ENCODE results near the gene TTC5. TPM values are rescaled to one million over a fixed set of nuclear protein-coding genes. Genes with fewer than 3 reads are reported as not detected.

Gene TTC5
- total RNA-seq, 1 donor from 2014 or later: 32.7 TPM

DNA sequence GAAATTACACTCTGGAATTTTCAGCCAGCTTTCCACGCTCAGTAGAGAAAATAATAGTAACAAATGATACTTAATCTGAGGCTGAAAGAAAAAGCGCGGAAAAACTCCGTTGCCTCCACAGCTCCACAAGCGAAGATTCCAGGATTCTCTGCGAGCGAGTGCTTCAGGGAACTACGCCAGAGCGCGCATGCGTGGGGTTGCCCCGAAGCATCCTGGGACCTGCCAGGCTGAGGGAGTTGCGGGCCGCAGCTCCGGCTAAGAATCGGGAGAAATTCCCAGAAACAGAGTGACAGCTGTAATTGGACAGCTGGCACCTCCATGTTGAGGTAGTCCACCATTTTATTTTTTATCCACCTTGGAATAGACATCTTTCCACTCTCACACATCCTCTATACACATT lies 12.0 kb upstream of the TTC5 start:
- no peaks in the 10 kb centered on the region for H3K9me3 Mint-ChIP-seq
- CTCF ChIA-PET: no interaction called here
- H3K27ac Mint-ChIP-seq: no peak overlapping the region
- no peaks in the 10 kb centered on the region for H3K4me1 Mint-ChIP-seq
- no peak overlapping the region for H3K4me3 Mint-ChIP-seq
- H3K36me3 Mint-ChIP-seq (ENCODE audit: low read depth): peaks cover 71% of the 10 kb centered on the region
- POLR2A ChIA-PET: no interaction called here
- intact Hi-C loops (cut with micrococcal nuclease): no loop called here
- TF ChIP-seq, protein P1, sequence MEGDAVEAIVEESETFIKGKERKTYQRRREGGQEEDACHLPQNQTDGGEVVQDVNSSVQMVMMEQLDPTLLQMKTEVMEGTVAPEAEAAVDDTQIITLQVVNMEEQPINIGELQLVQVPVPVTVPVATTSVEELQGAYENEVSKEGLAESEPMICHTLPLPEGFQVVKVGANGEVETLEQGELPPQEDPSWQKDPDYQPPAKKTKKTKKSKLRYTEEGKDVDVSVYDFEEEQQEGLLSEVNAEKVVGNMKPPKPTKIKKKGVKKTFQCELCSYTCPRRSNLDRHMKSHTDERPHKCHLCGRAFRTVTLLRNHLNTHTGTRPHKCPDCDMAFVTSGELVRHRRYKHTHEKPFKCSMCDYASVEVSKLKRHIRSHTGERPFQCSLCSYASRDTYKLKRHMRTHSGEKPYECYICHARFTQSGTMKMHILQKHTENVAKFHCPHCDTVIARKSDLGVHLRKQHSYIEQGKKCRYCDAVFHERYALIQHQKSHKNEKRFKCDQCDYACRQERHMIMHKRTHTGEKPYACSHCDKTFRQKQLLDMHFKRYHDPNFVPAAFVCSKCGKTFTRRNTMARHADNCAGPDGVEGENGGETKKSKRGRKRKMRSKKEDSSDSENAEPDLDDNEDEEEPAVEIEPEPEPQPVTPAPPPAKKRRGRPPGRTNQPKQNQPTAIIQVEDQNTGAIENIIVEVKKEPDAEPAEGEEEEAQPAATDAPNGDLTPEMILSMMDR (IDR thresholded peaks at IDR 0.05): no peak
- DNase-seq (no peak), ATAC-seq (ENCODE audit: low read depth) (no peak)
- H3K27me3 Mint-ChIP-seq: no peaks in the 10 kb centered on the region

DNA sequence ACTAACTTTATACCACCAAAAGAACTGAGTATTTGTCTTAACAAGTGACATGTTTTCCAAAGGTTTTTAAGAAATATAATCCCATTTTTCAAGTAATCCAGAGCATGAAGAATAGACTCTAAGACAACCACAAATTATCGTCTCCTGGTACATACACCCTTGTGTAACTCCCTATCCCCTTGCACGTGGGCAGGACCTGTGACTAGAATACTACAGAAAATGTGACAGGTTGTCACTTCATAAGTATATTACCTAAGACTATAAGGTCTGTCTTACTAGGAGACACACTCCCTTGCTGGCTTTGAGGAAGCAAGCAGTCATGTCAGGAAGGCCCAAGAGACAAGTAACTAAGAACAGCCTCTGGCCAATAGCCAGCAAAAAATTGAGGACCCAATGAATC lies 8.3 kb upstream of the TTC5 start:
- POLR2A ChIA-PET: no interaction called here
- intact Hi-C loops (cut with micrococcal nuclease): no loop called here
- TF ChIP-seq, protein P1 (IDR thresholded peaks at IDR 0.05): no peak
- no peak for DNase-seq
- no peak overlapping the region for H3K4me3 Mint-ChIP-seq
- CTCF ChIA-PET: no interaction called here
- peaks cover 62% of the 10 kb centered on the region for H3K36me3 Mint-ChIP-seq (ENCODE audit: low read depth)
- no peak for ATAC-seq (ENCODE audit: low read depth)
- H3K27ac Mint-ChIP-seq: no peak overlapping the region
- no peaks in the 10 kb centered on the region for H3K4me1 Mint-ChIP-seq
- H3K27me3 Mint-ChIP-seq: no peaks in the 10 kb centered on the region
- no peaks in the 10 kb centered on the region for H3K9me3 Mint-ChIP-seq

DNA sequence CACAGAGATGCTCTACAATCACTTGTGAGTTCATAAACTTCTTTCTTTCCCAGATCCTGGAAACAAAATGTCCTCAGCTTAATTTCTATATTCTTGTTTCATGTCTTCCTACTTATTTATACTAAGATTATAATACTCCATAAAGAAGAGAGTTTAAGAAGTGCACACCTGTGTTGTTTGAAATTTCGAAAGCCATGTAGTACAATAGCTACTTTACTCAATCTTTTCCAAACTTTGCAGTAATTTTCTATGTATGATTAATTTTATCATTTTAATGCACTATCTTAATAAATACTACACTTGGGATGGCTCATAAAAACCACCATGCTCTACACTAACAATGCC lies 300 bp upstream of the TTC5 start:
- ATAC-seq (ENCODE audit: low read depth) (no peak), DNase-seq (no peak)

DNA sequence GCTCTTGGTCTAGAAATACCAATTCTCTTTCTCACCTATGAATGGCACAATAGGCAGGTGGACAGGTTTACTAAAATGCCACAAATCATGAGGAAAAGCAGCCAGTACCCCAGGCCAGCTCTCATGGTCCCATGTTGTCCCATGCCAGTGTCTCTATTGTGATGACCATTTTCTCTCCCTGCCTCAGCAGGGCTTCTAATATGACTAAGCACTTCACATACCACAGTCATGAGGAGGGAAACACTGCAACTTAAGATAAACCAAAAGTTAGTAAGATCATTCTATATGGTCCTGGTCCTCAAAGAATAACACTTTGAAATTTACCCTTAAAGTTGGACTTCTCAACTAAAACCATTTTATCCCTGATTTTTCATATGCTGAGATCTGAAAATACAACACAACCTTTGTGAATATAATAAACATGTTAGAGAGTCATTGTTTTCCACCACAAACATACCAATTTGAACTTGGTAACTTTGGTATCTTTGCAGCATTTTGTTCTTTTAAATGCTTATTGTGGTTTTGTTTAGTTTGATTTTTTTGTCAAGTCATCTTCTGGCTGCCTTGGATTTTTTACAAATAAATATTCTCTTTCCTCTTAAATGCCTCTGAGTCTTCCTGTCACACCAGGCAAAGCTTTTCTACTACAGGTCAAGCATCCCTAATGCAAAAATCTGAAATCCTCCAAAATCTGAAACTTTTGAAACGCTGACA lies 3.6 kb downstream of the TTC5 start:
- Mint-ChIP-seq H3K4me1 (peaks cover 27% of the 10 kb centered on the region), H3K4me3 (no peak overlapping the region), H3K36me3 (ENCODE audit: low read depth) (peaks cover 59% of the 10 kb centered on the region), H3K9me3 (no peaks in the 10 kb centered on the region), H3K27me3 (no peaks in the 10 kb centered on the region), H3K27ac (no peak overlapping the region)
- DNase-seq (no peak), ATAC-seq (ENCODE audit: low read depth) (no peak)
- intact Hi-C loops (cut with micrococcal nuclease): no loop called here
- CTCF ChIA-PET: interaction anchor here (0.6 kb wide), 1 partner anchor 24 kb away, joined by 3 read pairs; no protein-coding TSS in a partner anchor
- POLR2A ChIA-PET: no interaction called here
- TF ChIP-seq, protein P1 (IDR thresholded peaks at IDR 0.05): no peak

More for the DNA sequence above, 300 bp upstream of the TTC5 start:
- POLR2A ChIA-PET: interaction anchor here (1.0 kb wide), 1 partner anchor 27 kb away, joined by 3 read pairs; the partner anchor contains the start of gene CCNB1IP1
- Mint-ChIP-seq H3K4me3 (peak overlapping the region; percentile 87), H3K4me1 (peaks cover 27% of the 10 kb centered on the region), H3K27me3 (no peaks in the 10 kb centered on the region), H3K27ac (peak overlapping the region; percentile 81), H3K9me3 (no peaks in the 10 kb centered on the region), H3K36me3 (ENCODE audit: low read depth) (peaks cover 23% of the 10 kb centered on the region)
- intact Hi-C loops (cut with micrococcal nuclease): no loop called here
- CTCF ChIA-PET: interaction anchor here (0.7 kb wide), 1 partner anchor 665 kb away, joined by 3 read pairs; no protein-coding TSS in a partner anchor
- TF ChIP-seq, protein P1 (IDR thresholded peaks at IDR 0.05): no peak

- intact Hi-C loops (cut with micrococcal nuclease): loop anchor here (1.0 kb wide), 1 partner anchor 72 kb away; no protein-coding TSS in a partner anchor
- Mint-ChIP-seq H3K36me3 (ENCODE audit: low read depth) (peaks cover 83% of the 10 kb centered on the region), H3K4me1 (peaks cover 26% of the 10 kb centered on the region), H3K9me3 (no peaks in the 10 kb centered on the region), H3K27me3 (no peaks in the 10 kb centered on the region), H3K4me3 (no peak overlapping the region), H3K27ac (peak overlapping the region; percentile 50)
- DNase-seq: no peak
- ChIA-PET CTCF (interaction anchor here (0.7 kb wide), 1 partner anchor 504 kb away, joined by 3 read pairs; no protein-coding TSS in a partner anchor), POLR2A (interaction anchor here (1.6 kb wide), 1 partner anchor 9 kb away, joined by 3 read pairs; no protein-coding TSS in a partner anchor)
- TF ChIP-seq, protein P1 (IDR thresholded peaks at IDR 0.05): no peak
- peak; percentile 81 for ATAC-seq (ENCODE audit: low read depth)
Observed at GRCh38 chr14:20295067-20295466, 10.7 kb downstream of the TTC5 start.
